GM12873 (cell line): ENCODE results near the gene ZFP69.
A peak's percentile ranks its signal among the peaks of the same experiment; 100 is the strongest.

Experiments used
- CTCF ChIP-seq: IDR thresholded peaks from 2 replicates; pipeline ENCODE4 v1.5.1; 2012; ENCODE audit warnings: low read depth, mild to moderate bottlenecking, moderate library complexity, low read length, control low read depth; ENCODE audit not compliant: insufficient read depth; ENCODE audit errors: missing control alignments

The ZFP69 gene

GRCh38 chr1:40530735-40531380, 53.8 kb downstream of the ZFP69 start:
- TF ChIP-seq CTCF, result no peak

- no peak for TF ChIP-seq CTCF
Measured at GRCh38 chr1:40531381-40532061, 54.4 kb downstream of the ZFP69 start, which contains the start of gene ZNF684. TSS of gene ZNF684 (plus strand) at chr1:40531637. CDS start at chr1:40533167, 1,530 bp downstream.

DNA sequence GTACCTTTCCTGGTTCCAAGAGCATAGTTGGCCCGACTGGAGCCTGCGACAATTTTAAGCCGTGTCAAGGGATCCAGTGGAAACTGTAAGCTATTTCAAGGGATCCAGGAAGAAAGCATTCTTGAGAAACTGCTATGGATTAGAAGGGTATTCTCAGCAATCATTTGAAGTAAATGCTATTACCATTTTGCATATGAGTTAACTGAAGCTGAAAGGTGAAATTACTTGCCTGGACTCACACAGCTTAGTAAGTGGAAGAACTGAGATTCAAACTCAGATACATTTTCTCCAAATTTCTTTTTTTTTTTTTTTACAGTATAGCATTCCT, 54.9 kb downstream of the ZFP69 start:
- TF ChIP-seq CTCF, result no peak

GRCh38 chr1:40532844-40533424, 55.8 kb downstream of the ZFP69 start:
- peak; percentile 79 for TF ChIP-seq CTCF

- TF ChIP-seq CTCF, result no peak
Measured at GRCh38 chr1:40534589-40534988, 57.5 kb downstream of the ZFP69 start.

DNA sequence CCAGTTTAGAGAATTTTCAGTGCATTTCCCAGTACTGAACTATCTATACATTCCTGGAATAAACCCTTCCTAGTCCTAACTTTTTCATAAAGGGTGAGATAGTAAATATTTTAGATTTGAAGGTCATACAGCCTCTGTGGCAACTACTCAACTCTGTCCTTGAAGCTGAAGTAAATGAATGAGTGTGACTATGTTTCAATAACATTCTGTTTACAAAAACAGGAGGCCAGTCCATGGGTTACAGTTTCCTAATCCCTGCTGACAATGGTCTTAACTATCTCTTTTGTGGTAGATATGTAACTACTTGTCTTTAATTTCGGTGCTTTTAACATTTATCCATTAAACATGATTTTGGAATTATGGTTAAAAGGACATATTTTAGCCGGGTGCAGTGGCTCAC, 58.6 kb downstream of the ZFP69 start:
- no peak for TF ChIP-seq CTCF

DNA sequence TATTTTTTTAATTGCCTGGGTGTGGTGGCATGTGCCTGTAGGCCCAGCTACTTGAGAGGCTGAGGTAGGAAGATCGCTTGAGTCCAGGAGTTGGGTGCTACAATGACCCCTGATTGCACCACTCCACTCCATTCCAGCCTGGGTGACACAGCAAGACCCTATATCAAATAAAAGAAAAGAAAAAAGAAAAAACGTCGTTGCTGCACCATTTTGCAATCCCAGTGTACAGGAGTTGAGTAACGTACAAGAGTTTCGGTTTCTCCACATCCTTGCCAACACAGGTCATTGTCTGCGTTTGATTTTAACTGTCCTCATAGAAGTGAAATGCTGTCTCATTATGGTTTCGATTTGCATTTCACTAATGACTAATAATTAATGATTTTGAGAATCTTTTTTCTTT, 62.2 kb downstream of the ZFP69 start:
- no peak for TF ChIP-seq CTCF
